Activated CD4-positive, CD25-positive, alpha-beta regulatory T cell (primary cell): Measurements from ENCODE around the gene PLA2G12B.
"Not testable (repeated sequence)": the region's sequence is repeated elsewhere in the genome, so short reads cannot be mapped to it uniquely, and the experiment has no call there.

Experiments
- DNase-seq, 4 experiments: peaks; one replicate each; lab custom pipeline; 2025; lab: John Stamatoyannopoulos, UW

Gene PLA2G12B

DNA sequence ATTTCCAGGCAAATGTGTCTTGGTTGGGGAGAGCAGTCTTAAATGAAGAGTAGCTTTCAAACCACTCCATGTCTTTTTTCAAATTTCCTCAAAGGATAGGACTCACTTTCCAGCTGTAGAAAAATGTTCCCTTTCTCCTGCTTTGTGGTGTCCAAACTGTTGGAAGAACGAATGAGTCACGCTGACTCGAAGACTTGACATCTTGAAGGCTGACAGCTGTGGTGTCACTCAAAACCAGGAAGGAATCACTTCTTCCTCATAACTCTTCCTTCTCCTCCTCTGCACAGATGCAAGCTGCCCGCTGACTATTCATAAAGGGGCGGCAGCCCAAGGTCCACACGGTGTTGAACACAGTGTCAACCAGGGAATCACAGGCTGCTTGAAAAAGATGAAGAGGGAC lies 19.2 kb downstream of the PLA2G12B start:
- DNase-seq: no peak

DNA sequence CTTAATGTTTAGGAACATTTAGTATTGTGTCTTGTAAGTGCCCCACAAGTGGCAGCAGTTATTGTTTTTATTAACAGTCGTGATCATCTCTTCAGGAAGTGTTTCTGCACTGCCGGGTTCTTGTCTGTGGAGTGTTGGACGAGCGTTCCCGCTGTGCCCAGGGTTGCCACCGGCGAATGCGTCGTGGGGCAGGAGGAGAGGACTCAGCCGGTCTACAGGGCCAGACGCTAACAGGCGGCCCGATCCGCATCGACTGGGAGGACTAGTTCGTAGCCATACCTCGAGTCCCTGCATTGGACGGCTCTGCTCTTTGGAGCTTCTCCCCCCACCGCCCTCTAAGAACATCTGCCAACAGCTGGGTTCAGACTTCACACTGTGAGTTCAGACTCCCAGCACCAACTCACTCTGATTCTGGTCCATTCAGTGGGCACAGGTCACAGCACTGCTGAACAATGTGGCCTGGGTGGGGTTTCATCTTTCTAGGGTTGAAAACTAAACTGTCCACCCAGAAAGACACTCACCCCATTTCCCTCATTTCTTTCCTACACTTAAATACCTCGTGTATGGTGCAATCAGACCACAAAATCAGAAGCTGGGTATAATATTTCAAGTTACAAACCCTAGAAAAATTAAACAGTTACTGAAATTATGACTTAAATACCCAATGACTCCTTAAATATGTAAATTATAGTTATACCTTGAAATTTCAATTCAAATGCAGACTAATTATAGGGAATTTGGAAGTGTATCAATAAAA lies 22.2 kb downstream of the PLA2G12B start:
- no peak for DNase-seq

- DNase-seq: no peak
Observed at GRCh38 chr10:72930276-72930675, 24.3 kb downstream of the PLA2G12B start.

GRCh38 chr10:72928798-72929197 lies 25.8 kb downstream of the PLA2G12B start:
- DNase-seq: no peak

DNA sequence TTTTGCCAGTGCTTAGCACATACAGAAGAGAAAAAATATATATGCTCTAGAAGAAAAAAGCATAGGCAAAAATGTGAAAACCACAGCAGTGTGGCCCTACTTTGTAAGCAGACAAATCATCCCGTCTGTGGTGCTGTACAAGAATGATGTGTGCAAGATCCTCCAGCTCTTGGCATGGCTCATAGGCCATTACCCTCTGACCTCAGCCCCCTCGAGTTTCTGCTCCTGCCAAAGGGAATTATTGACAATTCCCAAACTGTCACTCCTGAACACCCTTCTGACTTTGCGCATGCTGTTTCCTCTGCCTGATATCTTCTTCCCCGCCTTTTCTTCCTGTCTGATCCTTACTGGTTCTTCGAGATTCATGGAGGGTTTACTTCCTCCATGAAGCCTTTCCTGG lies 27.1 kb downstream of the PLA2G12B start:
- DNase-seq: no peak

DNA sequence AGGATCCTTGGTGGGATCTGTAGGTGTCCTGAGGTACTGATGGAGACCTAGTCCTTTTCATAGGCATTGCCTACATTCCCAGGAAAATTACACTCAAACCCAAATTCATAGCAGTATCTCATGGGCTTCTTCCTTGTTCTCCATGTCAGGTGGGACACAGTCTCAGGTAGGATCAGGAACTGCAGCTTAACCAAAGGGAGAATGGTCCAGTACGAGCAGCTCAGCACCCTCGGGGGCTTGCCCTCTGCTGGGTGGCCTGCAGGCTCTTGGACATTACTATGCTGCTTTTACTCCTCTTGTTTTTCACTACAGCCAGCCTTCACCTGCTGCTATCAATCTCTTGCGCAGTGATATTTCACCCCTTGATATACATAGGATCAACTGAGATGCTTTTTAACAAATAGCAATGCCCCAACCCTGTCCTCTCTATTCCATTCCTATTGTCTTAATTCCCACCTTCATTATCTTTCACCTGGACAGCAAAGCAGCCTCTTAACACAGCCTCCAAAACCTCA lies 28.6 kb downstream of the PLA2G12B start:
- no peak for DNase-seq

GRCh38 chr10:72924351-72924750 lies 30.3 kb downstream of the PLA2G12B start:
- DNase-seq: no peak

DNA sequence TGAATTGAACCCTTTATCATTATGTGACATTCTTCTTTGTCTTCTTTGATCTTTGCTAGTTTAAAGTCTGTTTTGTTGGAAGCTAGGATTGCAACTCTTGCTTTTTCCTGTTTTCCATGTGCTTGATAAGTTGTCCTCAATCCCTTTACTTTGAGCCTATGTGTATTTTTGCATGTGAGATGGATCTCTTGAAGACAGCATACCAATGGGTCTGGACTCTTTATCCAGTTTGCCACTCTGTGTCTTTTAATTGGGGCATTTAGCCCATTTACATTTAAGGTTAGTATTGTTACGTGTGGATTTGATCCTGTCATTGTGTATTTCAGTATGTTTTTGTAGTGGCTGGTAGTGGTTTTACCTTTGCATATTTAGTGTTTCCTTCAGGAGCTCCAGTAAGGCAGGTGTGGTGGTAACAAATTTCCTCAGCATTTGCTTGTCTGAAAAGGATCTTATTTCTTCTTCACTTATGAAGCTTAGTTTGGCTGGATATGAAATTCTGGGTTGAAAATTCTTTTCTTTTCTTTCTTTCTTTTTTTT lies 33.4 kb downstream of the PLA2G12B start:
- DNase-seq: not testable (repeated sequence)

GRCh38 chr10:72918352-72918751 lies 36.3 kb downstream of the PLA2G12B start:
- DNase-seq: no peak

GRCh38 chr10:72917803-72918332 lies 36.7 kb downstream of the PLA2G12B start:
- not testable (repeated sequence) for DNase-seq

GRCh38 chr10:72917201-72917600 lies 37.4 kb downstream of the PLA2G12B start:
- not testable (repeated sequence) for DNase-seq

DNA sequence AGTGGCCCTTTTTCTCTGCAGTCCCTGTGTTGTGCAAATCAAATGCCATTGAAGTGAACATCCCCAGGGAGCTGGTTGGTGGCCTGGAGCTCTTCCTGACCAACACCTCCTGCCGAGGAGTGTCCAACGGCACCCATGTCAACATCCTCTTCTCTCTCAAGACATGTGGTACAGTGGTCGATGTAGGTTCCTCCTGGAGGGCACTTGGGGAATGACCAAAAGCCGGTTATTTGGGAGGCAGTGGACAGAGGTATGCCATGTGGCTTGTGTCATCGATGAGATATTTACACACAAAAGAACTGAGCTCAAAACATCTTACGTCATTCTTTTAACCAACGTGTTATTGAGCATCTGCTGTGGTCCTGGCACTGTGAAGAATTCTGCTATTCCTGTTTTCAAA lies 41.3 kb downstream of the PLA2G12B start:
- DNase-seq: no peak

DNA sequence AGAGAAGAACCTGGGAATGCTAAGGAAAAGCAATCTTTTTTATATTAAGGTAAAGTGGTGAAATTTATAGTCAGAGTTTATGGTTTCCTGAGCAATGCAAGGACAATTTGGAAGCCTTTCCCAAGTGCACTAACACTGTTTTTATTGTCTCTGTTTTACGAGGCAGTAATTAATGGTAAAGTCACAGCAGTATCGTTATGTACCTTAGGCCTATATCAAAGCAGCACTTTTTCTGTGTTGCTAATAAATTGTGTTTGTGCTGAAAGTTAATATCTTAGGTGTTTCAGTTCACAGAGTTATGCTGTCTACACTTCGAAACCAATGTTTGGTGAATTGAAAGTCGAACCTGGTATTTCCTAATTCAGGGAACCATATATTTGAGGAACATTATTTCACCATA lies 41.9 kb downstream of the PLA2G12B start:
- no peak for DNase-seq

DNA sequence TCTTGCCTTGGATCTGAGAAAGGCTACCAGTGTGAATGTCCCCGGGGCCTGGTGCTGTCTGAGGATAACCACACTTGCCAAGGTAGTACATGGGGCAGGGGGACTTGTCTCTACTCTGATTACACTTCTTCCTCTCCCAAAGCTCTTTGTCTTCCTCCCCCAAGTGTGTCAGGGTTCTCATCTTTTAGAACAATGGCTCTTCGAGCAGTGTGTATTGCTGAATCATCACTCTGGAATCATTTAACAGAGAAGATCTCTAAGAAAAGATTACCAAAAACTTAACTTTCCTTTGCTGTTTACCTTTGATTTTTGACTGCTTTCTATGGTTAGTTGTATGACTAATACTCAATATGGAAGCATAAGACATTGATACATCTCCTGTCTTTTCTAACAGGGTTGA lies 42.8 kb downstream of the PLA2G12B start:
- DNase-seq: no peak

DNA sequence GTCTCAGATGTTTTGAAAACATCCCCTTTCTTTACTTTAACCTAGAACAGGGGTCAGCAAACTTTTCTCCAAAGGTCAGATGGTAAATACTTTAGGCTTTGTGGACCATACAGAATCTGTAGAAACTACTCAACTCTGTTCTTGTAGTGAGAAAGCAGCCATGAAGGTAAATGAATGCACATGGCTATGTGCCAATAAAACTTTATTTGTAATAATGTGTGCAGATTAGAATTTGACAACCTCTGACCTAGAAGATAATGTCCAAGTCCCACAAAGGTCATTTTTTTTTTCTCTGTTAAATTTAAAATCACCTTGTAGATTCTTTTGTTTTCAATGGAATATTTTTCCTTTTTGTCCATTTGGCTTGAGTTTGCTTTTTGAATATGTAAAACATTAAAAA lies 43.9 kb downstream of the PLA2G12B start:
- DNase-seq: no peak

DNA sequence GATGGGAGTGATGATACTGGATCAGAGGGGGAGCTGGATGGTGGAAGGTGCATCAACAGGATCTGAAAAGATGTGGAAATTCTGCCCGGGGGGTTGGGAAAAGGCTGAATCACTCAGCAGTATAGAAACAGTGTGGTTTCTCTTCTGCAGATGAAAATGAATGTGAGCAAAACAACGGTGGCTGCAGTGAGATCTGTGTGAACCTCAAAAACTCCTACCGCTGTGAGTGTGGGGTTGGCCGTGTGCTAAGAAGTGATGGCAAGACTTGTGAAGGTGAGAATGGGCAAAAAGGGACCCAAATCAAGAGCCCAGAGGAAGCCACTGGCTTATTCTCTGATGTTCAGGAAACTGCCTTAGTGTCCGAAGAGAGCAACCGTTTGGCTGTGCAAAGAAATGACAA lies 48.2 kb downstream of the PLA2G12B start:
- DNase-seq: no peak

DNA sequence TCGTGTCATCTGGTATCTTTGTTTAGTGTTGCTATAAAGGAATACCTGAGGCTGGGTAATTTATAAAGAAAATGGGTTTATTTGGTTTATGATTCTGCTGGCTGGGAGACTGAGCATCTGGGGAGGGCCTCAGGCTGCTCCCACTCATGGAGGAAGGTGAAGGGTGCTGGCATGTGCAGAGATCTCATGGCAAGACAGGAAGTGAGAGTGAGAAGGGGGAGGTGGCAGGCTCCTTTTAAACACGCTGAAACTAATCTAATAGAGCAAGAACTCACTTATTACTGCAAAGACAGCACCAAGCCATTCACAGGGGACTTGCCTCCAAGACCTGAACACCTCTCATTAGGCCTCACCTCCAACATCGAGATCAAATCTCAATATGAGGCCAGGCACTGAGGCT lies 49.8 kb downstream of the PLA2G12B start:
- no peak for DNase-seq

DNA sequence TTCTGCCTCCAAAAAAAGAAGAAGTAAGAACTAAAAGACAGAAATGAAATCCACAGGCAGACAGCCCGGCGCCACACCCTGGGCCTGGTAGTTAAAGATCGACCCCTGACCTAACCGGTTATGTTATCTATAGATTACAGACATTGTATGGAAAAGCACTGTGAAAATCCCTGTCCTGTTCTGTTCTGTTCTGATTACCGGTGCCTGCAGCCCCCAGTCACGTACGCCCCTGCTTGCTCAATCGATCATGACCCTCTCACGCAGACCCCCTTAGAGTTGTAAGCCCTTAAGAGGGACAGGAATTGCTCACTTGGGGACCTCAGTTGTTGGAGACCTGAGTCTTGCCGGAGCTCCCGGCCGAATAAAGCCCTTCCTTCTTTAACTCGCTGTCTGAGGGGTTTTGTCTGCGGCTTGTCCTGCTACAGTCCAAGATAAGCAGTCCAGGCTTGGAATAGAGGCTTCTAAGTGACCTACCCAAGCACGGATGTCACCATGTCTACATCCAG lies 50.6 kb downstream of the PLA2G12B start:
- not testable (repeated sequence) for DNase-seq

GRCh38 chr10:72899545-72899944 lies 55.1 kb downstream of the PLA2G12B start:
- DNase-seq: no peak

DNA sequence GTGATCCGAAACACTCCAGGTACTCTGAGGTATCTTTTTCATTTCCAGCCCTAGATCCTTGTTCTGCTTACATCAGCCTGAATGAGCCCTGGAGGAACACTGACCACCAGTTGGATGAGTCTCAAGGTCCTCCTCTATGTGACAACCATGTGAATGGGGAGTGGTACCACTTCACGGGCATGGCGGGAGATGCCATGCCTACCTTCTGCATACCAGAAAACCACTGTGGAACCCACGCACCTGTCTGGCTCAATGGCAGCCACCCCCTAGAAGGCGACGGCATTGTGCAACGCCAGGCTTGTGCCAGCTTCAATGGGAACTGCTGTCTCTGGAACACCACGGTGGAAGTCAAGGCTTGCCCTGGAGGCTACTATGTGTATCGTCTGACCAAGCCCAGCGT lies 56.0 kb downstream of the PLA2G12B start:
- no peak for DNase-seq

DNA sequence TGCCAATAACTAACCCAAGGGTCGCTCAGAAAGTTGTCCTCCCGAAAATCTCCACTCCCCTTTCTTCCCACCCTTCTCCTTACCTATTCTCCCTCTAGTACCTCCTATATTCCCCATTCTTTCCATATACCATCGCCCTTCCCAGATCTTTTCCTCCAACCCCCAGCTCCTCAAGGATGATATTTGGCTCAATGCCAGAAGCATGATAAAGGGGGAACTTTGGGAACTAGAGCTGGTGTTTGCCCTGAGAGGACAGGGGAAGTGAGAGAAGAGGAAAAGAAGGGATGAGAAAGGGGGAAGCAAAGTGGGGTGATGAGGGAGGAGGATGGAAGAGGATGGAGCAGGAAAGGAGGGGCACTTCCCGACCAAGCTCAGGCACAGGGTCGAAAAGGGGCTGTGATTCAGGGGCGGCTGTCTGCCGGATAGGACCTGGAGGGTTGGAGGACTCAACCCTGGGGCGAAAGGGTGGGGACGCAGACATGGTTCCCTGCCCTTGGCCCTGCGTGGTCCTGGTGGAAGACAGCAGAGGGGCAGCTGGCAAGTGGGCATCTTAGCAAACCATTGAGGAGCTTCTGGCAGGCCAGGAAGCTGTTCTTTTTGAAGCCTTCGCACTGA lies 59.3 kb downstream of the PLA2G12B start:
- no peak for DNase-seq

GRCh38 chr10:72893136-72893798 lies 61.3 kb downstream of the PLA2G12B start, which contains the start of gene OIT3:
Gene OIT3 (plus strand): TSS chr10:72893739. CDS start chr10:72893799, 60 bp downstream.
- DNase-seq: no peak
